ENCODE measurements around the gene OLFML2B.
A peak's percentile ranks its signal among the peaks of the same experiment; 100 is the strongest.

The OLFML2B gene

DNA sequence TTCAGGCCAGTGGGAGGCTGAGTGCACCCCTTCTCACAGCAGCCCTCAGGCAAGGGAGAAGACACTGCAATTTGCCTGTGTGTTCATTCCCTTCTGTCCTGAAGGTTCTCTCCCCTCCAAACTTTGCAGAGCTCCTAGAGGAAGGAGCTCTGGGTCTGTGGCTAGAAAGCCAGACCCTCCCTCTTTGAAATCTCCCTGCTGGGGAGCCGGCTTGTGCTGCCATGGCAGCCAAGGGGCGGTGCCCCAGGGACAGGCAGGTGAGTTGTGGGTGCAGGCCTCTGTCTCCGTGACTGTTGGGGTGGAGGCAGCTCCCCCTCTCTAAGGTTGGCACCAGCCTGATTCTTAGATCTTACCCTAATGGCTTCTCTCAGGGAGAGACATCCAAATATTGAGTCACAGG, 53.0 kb downstream of the OLFML2B start:
- no peak overlapping the region for H3K4me3 ChIP-seq (ENCODE audit: low read depth, low read length)
- no peak for DNase-seq (ENCODE audit: low read depth)
- TF ChIP-seq, protein P1, sequence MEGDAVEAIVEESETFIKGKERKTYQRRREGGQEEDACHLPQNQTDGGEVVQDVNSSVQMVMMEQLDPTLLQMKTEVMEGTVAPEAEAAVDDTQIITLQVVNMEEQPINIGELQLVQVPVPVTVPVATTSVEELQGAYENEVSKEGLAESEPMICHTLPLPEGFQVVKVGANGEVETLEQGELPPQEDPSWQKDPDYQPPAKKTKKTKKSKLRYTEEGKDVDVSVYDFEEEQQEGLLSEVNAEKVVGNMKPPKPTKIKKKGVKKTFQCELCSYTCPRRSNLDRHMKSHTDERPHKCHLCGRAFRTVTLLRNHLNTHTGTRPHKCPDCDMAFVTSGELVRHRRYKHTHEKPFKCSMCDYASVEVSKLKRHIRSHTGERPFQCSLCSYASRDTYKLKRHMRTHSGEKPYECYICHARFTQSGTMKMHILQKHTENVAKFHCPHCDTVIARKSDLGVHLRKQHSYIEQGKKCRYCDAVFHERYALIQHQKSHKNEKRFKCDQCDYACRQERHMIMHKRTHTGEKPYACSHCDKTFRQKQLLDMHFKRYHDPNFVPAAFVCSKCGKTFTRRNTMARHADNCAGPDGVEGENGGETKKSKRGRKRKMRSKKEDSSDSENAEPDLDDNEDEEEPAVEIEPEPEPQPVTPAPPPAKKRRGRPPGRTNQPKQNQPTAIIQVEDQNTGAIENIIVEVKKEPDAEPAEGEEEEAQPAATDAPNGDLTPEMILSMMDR (IDR thresholded peaks at IDR 0.05; ENCODE audit: low read depth, low read length, missing control alignments), result no peak

DNA sequence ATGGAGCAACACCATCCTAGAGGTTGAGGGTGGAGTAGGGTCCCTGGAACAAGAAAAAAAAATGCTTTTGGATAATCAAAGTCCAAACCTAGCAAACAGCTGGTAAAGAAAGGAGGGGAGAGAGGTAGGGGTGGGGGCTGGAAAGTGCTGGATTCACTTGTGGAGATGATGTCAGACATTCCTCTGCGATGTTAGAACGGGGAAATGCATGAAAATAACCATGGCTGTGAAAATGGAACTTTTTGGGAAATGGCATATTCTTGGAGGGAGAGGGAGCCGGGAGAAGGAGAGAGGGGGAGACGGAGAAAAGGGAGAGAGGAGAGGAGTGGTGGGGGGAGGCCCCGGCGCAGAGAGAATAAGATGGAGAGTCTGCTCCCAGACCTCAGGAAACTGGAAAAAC, 53.6 kb downstream of the OLFML2B start:
- TF ChIP-seq, protein P1 (IDR thresholded peaks at IDR 0.05; ENCODE audit: low read depth, low read length, missing control alignments), result no peak
- no peak overlapping the region for H3K4me3 ChIP-seq (ENCODE audit: low read depth, low read length)
- no peak for DNase-seq (ENCODE audit: low read depth)

DNA sequence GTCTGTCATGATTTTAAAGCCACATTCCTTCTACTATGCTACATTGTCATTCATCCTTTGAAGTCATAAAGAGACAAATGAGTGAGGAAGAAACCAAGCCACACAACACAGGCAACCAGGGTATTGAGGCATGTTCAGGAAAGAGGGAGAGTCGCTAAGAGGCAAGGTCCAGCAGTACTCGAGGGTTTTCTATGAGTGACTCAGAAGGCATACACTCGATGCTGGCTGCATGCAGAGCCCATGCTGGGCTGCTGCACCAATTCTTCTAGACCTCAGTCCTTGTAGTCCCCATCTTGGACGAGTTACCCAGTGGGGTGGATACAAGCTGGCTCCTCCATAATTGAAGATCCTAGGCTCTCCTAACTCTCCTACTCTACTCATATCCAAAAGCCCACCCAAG, 57.6 kb downstream of the OLFML2B start:
- no peak for DNase-seq (ENCODE audit: low read depth)
- TF ChIP-seq, protein P1 (IDR thresholded peaks at IDR 0.05; ENCODE audit: low read depth, low read length, missing control alignments), result no peak
- no peak overlapping the region for H3K4me3 ChIP-seq (ENCODE audit: low read depth, low read length)

DNA sequence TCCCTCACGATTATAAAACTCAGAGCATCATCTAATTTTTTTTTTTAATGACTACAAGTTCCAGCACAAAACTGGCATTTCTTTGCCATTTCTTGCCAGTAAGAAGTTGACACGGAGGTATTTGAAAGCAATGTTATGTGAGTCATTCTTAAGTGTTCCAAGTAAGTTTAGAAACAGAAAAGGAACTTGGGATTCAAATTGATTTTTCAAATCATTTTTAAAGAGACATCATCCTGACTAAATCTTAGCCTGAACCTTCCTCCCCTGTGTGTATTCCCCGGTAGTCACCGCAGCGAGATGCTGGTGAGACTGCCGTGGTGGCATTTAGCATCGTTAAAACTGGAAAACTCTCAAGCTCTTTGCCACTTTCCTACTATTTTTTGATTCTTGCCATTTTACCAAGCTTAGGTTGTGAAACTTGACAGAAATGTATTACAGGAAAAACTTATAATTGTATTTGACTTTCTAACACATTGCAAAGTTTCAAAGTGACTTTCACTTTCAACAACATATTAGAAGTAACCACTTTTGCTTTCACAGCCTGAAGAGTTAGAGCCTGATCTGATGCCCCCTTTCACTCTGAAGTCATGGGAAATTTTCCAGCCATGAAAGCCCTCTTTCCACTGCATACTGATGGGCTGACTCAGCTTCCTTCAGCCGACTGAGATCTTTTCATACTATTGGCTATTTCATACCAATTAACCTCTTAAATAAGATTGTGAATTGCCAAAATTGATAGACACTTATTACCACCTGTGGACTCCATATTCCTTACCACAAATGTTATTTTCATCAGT, 61.4 kb downstream of the OLFML2B start:
- H3K4me3 ChIP-seq (ENCODE audit: low read depth, low read length), result peak overlapping the region; percentile 36
- DNase-seq (ENCODE audit: low read depth), result peak; percentile 24
- TF ChIP-seq, protein P1 (IDR thresholded peaks at IDR 0.05; ENCODE audit: low read depth, low read length, missing control alignments), result no peak

DNA sequence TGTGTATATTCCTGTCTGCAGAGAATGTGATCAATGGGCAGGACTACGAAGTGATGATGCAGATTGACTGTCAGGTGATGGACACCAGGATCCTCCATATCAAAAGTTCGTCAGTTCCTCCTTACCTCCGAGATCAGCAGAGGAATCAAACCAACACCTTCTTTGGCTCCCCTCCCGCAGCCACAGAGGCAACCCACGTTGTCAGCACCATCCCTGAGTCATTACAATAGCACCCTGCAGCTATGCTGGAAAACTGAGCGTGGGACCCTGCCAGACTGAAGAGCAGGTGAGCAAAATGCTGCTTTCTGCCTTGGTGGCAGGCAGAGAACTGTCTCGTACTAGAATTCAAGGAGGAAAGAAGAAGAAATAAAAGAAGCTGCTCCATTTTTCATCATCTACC, 65.2 kb downstream of the OLFML2B start:
- TF ChIP-seq, protein P1 (IDR thresholded peaks at IDR 0.05; ENCODE audit: low read depth, low read length, missing control alignments), result no peak
- H3K4me3 ChIP-seq (ENCODE audit: low read depth, low read length), result no peak overlapping the region
- no peak for DNase-seq (ENCODE audit: low read depth)

DNA sequence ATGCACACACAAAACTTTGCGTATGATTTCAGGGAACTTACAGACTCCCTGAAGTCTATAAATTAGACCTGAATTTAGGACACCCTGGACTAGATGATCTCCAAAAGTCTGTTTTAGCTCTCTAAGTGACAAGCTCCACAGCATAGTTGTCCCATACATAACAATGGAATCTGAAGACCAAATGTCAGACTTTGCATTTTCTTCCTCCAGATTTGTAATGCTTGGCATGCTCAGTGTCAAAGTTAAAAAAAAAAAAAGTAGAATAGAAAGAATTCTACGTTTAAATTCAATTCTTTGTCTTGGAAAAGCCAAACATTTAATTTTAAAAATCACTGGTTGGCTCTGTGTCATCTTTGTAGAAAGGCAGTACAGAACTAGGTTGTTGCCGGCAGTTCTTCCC, 66.7 kb downstream of the OLFML2B start:
- no peak for DNase-seq (ENCODE audit: low read depth)
- no peak overlapping the region for H3K4me3 ChIP-seq (ENCODE audit: low read depth, low read length)
- TF ChIP-seq, protein P1 (IDR thresholded peaks at IDR 0.05; ENCODE audit: low read depth, low read length, missing control alignments), result no peak

DNA sequence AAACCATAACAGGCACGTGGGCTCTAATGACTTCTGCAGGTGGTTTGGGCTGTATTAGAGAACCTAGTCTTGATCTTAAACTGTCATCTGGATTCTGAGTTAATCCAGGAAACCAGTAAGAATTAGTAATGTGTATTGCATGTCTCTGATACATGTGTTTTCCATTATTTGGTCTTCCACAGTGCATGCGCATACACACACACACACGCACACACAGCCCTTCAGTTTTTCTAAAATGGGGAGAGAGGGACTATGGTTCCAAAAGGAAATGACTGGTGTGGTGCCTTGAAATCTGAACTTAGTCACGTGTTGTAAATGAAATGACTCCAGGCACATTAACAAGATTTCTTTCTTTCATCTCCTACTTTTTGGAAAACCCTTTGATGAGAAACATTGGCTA, 67.6 kb downstream of the OLFML2B start:
- DNase-seq (ENCODE audit: low read depth), result no peak
- no peak overlapping the region for H3K4me3 ChIP-seq (ENCODE audit: low read depth, low read length)
- TF ChIP-seq, protein P1 (IDR thresholded peaks at IDR 0.05; ENCODE audit: low read depth, low read length, missing control alignments), result no peak
